GM21367 (cell line): Measurements from ENCODE around the gene DGKB.
"Not testable (repeated sequence)": the region's sequence is repeated elsewhere in the genome, so short reads cannot be mapped to it uniquely, and the experiment has no call there.

Experiments used
- ATAC-seq: cut with Tn5 transposase; IDR thresholded peaks from one replicate; pipeline ENCODE4 v1.9.1; 2021; ENCODE audit not compliant: unreplicated experiment

The DGKB gene

GRCh38 chr7:14487701-14488395 lies 414.7 kb downstream of the DGKB start:
- ATAC-seq, result no peak

- no peak for ATAC-seq
Measured at GRCh38 chr7:14483663-14484062, 418.9 kb downstream of the DGKB start.

- no peak for ATAC-seq
Measured at GRCh38 chr7:14480281-14480680, 422.3 kb downstream of the DGKB start.

GRCh38 chr7:14478834-14479510 lies 423.6 kb downstream of the DGKB start:
- no peak for ATAC-seq

GRCh38 chr7:14461716-14462115 lies 440.8 kb downstream of the DGKB start:
- ATAC-seq, result not testable (repeated sequence)

- ATAC-seq, result not testable (repeated sequence)
Measured at GRCh38 chr7:14458846-14459245, 443.7 kb downstream of the DGKB start.

- no peak for ATAC-seq
Measured at GRCh38 chr7:14457568-14458453, 444.7 kb downstream of the DGKB start.

- ATAC-seq, result no peak
Measured at GRCh38 chr7:14449291-14449690, 453.3 kb downstream of the DGKB start.

GRCh38 chr7:14446829-14447228 lies 455.7 kb downstream of the DGKB start:
- ATAC-seq, result peak; percentile 45

GRCh38 chr7:14446219-14446618 lies 456.3 kb downstream of the DGKB start:
- ATAC-seq, result no peak

- no peak for ATAC-seq
Measured at GRCh38 chr7:14438366-14438765, 464.2 kb downstream of the DGKB start.

GRCh38 chr7:14436878-14437277 lies 465.7 kb downstream of the DGKB start:
- ATAC-seq, result no peak

GRCh38 chr7:14432924-14433323 lies 469.6 kb downstream of the DGKB start:
- ATAC-seq, result no peak

GRCh38 chr7:14430926-14431325 lies 471.6 kb downstream of the DGKB start:
- ATAC-seq, result no peak

- ATAC-seq, result no peak
Measured at GRCh38 chr7:14425559-14425958, 477.0 kb downstream of the DGKB start.

GRCh38 chr7:14424675-14425074 lies 477.9 kb downstream of the DGKB start:
- no peak for ATAC-seq

- no peak for ATAC-seq
Measured at GRCh38 chr7:14420768-14421167, 481.8 kb downstream of the DGKB start.

GRCh38 chr7:14419531-14419930 lies 483.0 kb downstream of the DGKB start:
- no peak for ATAC-seq

GRCh38 chr7:14418633-14419032 lies 483.9 kb downstream of the DGKB start:
- ATAC-seq, result no peak

GRCh38 chr7:14414274-14414986 lies 488.1 kb downstream of the DGKB start:
- no peak for ATAC-seq
